Measurements from ENCODE around the gene NOD2.

Gene NOD2

DNA sequence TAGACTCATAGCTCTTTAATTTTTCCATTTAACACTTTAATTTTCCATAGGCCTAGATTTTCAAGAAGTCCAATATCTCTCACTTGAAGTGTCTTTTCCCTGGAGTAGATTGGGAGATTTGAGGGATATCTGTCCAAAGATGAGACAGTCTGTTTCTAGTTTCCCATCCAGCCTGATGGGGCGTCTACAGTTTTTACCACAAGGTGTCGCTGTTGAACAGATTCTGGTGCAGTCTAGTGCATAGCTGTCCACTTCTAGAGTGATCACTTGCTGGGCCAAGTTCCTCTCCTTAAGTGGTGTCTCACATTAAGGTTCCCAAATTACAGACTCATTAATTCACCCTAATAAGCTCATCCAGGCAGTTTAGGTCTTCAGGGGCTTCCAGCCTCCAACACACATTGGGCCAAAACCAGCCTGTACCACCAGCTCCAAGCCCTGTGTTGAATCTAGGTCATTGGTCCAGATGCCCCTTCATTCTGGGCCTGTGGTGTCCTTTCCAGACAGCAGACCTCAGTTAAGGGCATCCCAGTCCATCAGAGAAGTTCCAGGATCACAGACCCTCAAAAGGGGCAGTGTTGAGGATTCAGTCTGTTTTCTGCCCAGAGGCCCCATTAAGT, 21.7 kb upstream of the NOD2 start:
- DNase-seq: peak; percentile 68 to 79

DNA sequence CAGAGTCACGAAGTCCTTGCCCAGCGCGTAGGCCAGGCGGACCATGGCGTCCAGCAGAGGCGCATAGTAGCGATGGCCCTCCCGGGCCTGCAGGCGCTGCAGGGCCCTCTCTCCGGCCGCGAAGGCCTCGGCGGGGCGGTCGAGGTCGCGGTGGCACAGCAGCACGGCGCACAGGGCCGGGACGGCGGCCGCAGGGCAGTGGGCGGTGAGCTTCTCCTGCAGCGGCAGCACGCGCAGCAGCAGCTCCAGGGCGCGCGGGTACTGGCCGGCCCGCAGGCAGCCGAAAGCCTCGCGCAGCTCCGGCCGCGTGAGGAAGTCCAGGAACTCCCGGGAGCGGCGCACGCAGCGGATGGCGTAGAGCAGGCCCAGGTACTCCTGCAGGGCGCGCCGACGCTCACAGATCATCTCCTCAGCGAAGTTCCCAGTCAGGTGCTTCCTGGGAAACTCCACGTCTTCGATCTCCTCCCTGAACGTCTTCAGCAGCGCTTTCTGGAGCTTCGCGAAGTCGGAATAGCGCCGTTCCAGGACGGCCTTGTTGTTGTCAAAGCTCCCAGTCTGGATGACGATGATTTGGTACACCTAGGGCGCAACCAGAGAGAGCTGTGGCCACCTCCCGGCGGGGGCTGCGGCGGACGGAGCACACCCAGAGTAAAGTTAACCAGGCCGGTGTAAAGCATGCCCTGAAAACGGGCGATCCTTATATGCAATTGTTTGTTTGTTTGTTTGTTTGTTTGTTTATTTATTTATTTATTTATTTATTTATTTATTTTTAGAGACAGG, 19.7 kb upstream of the NOD2 start:
- no peak for DNase-seq

DNA sequence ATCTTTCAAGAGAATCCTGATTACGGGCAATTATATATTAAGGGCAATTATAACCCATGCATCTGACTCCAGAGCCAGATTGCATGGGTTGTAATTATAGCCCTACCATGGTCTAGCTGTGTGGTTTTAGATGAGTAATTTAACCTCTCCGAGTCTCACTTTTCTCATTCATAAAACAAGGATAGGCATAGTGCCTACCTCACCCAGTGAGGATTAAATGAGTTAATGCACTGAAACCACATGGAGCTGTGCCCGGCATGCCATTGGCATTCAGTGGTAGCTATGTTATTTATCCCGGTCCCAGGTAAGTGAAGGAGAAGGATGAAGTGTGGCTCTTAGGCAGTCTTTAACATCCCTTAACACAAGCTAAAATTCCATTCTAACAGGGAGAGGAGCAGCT, 18.6 kb upstream of the NOD2 start:
- no peak for DNase-seq

DNA sequence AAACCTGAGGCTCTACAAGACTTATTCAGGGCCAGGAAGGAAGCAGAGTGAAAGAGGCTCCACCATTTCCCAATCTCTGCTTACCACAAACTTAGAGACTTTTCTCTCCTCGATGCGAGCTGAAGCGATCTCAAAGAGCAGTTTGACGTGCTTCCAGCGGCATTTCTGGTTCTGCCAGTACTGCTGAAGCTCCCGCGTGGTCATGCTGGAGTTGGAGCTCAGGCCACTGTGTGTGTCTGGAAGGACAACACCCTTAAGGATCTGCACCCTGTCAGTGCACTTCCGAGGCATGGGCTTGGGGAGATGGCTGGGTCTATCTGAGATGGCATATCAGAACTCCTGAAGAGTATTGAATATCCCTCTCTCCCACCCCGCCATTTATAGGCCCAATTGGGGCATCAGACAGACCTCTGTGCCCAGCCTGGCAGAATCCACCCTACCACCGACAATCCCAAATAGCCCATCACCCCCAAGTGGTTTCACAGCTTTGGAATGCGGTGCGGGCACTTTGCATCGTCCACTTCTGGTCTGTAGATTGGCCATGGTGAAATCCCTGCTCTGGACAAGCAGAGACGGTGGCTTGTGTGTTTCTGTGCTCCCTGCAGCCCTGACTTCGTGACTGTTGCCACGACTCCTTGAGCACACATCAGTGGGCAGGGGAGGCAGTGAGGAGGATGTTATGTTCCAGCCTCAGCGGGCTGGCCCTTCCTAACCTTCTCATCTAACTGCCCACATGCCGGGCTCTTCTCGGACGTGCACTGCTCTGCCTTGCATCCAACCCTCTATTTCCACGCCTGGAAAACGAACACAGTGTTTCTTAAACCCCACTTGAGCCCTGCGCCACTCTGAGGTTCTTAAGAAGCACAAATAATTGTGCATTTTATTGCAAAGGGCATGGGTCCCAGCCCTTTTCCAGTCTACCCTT, 17.5 kb upstream of the NOD2 start:
- no peak for DNase-seq

DNA sequence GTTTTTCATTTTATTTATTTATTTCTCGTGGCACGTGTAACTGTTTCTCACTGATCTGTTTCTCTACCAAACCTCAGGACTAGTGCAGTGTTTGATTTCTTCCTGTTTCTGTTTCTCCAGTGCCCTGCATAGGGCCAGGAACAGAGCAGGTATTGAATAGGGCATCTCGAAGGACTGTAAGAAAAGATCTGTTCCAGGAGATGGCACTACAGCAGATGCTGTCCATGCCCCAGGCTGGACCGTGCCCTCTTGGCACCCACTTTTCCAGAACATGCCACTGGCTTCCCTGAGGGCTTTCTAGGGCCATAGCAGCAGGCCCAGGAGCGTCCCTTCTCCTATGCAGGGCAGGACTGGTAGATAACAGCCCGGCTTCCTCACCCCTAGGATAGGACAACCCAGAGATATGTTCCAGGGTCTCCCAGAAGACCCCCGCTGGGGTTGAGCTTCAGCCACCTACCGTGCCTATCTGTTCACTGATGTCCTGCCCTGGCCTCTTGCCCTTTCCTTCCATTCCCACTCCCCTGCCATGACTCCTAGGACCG, 16.7 kb upstream of the NOD2 start:
- DNase-seq: no peak

DNA sequence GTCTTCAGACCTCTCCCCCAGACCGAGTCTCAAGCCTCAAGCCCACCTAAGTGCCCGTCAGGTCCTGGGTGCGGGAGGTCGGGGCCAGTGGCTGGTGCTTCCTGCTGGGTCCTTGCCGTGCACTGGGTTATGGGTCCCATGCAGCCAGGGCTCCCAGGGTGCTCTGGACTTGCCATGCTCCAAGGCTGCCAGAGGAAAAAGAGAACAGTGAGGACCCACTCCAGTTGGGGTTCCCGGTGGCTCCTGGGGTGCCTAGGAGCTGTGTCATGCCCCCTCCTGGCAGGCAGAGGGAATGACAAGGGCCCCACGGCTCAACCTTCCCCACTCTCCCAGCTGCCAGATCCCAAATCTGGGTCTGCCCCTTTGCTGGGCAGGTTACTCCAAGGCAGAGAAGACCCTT, 16.1 kb upstream of the NOD2 start:
- peak in 1 of 2 experiments; percentile 40 for DNase-seq

DNA sequence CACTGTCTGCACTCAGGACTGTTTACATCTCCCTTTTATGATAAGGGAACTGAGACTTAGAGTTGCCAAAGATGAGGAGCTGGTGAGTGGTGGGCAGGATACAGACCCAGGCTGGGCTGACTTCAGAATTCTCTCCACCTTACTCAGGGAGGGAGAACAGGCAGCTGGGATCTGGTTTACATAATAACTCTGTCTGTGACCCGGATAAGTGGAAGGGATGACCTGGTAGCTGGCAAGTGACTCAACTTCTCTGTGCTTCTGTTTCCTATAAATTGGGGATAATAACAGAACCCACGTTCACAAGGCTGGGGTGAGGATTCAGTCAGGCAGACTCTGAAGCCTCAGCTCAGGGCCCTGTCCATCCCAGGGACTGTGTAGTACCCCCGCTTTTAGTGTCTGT, 14.9 kb upstream of the NOD2 start:
- no peak for DNase-seq

DNA sequence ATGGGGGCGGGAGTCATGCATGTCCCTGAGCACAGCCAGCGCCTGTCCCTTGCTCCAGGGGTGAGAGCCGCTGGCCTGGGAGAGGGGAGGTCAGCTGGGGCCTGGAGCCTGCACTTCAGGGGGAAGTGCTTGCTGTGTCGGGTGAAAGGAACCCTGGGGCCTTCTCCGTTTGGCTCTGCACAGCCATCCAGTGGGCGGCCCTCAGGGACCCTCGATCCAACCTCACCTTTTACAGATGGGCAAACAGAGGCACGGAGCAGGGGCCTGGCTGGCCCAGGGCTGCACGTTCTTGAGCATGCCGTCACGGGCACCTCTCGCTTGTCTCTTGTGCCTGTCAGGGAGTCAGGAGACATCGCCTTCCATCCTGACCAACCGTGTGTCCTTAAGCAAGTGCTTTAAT, 14.1 kb upstream of the NOD2 start:
- no peak for DNase-seq

DNA sequence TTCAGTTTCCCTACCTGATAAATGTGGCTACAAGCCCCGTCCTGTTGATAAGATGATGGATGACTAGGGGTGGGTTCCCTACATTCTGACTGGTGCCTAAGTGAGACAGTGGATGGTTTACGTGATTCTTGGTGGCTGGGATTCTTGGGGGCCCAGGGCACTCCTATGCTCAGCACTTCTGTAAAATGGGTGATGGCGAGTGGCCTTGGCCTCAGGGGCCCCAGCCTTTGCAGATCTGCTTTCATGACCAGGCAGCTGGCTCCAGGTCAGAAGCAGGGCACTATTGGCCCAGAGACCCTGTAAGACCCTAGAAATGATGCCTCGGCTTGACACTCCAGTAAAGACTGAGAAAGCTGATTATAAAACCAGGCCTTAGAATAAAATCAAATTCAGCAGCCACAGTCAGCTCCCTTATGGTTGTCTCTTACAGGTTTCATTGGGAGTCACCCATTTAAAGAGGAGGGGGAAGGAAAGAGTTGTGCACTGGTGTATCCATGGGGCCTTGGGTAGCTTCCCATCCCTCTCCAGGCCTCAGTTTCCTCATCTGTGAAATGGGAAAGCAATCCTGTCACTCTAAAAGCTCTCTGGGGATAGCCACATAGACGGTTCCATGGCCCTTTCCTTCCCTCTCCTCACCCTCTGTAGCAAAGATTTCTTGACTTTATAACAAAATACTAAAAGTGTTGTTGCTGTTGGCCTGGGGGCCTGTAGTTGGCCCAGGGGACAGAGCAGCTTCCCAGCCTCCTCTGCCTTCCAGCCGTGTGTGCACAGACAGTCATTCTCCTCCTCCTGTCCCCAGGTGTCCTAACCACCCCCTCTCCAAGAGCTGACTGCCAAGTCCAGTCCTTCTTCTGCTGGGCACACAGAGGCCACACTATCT, 13.5 kb upstream of the NOD2 start:
- no peak for DNase-seq

DNA sequence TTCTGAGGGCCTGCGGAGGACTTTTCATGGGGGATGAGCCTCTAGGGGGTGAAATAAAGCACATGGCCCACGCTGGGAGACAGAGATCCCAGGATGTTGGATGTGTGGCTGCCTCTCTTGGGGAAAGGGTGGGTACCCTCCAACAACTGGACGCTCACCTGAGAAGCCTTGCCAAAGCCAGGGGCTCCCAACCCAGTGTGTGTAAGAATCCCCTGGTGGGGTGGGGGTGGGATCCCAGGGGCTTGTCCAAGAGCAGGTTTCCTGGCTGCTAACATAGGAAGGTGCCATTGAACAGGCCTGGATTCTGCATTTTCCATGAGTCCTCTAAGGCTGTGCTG, 12.9 kb upstream of the NOD2 start:
- no peak for DNase-seq

DNA sequence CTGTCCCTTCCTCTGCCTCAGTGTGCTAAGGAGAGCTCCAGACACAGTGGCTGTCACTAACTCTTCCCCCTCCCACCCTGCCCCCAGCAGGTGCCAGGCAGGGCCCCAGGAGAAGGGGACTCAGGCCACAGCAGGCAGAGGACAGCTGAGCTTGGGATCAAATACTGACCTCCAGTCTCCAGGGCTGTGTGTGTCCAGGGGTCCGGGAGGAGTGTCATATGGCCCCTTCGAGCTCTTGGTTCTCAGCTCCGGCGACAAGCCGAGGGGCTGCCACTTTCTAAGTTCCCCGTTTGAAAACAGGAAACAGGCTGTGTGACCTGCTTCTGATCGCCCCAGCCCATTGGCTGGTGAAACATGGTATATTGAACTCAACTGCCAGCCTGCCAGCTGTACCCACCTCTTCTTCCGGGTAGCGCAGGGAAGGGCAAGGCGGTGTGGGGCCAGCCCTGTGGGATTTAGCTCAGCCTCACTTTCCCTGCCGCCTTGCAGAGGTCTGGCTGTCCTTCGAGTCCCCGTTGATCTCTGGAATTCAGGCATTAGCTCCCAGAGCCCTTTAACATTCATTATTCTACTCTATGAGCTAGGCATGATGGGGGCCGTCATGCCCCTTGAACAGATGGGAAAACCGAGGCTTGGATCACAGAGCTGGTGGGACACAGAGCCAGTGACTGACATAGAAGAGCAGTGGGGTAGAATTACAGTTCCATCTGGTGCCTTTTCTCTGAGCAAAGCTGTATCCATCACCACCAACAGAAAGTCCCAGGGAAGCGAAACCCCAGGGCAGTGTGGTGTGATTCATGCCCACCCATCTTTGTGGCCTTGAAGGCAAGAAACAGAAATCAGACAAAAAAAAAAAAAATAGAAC, 12.2 kb upstream of the NOD2 start, which contains the start of gene SNX20:
Gene SNX20, minus strand, starts transcription at position 292 of the 865 bp plus-strand sequence. CDS start 3,786 bp downstream, outside the sequence.
- DNase-seq: peak; percentile 58 to 70

DNA sequence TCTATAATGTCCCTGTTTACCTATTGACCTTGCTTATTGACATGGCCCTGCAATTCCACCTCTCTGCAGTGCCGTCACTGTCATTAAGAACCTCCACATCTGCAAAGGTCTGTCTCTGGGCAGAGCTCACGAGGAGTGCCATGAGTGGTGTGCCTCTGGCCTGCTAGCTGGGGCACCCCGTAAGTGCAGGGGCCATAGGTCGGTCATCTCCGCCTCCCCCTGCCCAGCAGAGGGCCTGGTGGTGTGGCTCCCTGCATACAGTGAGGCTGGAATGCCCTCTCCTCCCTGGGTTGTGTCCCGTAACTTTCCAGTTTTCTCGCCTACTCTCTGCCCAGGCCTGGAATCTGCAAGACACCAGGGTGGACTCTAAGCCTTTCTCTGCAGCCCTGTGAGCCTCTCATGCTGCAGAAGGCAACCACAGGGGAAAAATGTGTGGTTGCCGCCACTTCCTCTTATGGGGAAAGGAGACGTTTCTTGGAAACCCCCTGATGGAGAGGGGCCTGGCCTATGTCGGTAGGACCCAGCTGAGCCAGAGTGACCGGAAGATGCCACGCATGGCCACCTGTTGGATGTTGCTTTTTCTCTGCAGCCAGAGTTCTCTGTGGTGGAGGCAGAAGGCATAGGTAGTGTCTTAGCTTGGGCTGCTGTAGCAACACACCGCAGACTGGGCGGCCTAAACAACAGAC, 9.6 kb upstream of the NOD2 start:
- peak; percentile 58 to 69 for DNase-seq

DNA sequence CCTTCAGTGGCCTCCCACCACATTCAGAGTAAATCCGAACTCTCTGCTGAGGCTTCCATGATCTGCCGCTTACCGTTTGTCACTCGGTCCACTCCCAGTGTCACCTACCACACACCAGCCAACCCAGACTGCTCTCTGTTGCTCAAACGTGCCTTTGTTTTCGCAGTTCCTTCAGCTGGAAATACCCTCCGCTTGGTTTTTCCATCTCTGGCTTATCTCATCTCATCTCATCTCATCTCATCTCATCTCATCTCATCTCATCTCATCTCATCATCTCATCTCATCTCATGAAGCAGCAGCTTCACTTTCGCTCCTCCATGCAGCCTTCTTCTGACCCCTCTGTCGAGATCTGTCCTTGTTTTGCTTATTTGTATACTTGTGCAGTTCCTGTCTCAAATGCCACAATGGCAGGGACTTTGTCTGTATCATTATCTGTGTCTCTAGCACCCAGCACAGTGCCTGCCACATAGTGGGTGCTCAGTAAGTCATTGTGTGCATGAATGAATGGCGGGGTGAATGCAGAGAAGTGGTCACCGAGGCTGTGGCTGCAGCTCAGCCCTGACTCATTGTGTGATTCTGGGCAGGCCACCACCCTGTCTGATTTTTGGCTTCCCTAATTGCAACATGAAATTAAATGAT, 8.5 kb upstream of the NOD2 start:
- peak in 1 of 2 experiments; percentile 59 for DNase-seq

DNA sequence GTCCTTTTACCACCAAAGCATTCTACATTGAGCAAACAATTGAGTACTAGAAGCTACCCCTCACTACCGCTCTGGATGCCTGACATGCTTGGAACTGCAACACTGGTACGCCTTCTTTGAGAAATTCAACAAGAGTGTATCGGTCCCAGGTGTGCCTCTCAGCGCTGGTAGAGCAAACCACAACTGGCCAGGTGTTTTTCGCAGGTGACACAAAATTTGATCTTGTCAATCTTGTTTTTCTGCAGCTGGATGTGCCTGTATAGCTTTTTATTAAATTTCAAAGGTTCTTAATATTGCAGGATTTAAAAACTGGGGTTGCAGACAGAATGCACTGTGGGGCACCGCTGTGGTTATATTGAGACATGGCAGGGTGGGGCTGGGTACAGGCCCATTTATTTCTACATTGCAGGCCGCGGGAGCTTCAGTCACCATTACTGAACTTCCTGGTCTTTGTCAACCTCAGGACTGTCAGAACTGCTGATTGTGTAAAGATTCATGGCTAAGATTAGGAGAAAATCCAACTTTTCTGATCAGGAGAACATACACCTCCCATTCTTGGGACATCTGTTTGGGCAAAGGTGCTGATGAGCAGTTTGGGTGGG, 7.8 kb upstream of the NOD2 start:
- no peak for DNase-seq

DNA sequence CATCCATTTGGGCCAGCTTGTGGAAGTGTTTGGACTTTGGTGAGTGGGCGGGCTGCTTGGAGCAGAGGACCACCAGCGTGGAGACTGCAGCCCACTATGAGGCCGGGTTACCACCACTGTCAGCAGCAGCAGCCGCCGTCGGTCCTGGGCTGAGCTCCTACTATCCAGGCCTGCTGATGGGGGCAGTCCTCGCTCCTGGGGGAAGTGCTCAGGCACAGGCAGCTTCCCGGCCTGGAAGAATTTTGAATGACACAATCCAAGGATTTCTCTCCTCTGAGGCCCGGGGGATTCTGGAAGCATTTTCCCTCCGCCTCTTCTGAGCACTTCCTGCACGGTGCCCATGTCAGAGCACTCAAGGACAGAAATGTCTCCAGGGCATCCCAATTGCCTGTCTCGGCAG, 5.3 kb upstream of the NOD2 start:
- no peak for DNase-seq

DNA sequence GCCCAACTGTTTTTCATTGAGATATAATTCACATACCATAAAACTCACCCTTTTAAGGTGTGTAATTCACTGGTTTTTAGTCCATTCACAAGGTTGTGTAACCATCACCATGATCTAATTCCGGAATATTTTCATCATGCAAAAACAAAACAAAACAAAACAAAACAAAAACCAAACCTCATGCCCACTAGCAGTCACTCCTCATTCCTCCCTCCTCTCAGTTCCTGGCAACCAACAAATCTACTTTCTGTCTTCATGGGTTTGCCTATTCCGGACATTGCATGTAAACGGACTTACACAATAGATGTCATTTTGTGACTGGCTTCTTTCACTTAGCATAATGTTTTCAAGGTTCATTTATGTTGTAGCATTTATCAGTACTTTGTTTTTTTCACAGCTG, 4.5 kb upstream of the NOD2 start:
- no peak for DNase-seq

DNA sequence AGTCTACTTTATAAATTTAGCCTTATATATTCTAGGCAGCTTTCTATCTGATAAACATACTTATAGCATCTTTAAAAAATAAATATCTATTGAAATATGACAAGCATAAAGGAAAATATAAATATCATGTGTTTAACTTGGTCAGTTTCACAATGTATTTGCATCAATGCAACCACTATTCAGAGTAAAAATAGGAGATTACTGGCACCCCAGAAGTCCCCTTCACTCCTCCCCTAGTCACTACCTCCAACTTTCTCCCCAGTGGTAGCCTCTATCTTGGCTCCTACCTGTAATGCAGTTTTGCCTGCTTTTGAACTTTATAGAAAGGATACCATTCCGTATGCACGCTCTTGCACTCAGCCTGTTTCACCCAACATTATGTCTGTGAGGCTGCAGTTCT, 3.2 kb upstream of the NOD2 start:
- DNase-seq: no peak

DNA sequence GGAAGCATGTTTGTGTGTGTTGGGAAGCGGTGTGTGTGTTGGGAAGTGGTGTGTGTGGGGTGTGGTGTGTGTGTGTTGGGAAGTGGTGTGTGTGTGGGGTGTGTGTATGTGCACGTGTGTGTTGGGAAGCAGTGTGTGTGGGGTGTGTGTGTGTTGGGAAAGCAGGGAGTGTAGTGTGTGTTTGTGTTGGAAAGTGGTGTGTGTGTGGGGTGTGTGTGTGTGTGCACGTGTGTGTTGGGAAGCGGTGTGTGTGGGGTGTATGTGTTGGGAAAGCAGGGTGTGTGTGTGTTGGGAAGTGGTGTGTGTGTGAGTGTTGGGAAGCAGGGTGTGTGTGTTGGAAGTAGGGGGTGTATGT, 785 bp upstream of the NOD2 start:
- DNase-seq: no peak

DNA sequence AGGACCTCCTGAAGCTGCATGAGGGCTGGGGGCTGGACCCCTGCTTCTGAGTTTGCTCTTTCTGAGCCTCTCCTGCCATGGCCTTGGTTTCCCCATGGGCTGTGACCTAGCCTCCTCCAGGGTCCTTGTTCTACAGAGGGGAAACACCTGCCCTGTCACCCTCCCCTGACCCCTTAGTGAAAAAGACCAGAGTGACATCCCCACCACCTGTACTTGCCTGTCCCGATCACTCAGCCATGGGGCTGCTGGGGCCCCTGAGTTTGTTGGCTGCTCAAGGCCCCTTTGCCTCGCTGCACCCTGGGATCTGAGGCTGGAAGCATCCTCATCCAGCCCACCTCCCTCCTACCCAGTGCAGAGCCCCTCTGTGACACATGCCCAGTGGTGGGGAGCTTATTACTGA, 800 bp downstream of the NOD2 start:
- DNase-seq: no peak
